ENCODE results near the gene LRRC8C.

- TF ChIP-seq CTCF (IDR thresholded peaks at IDR 0.05; ENCODE audit: borderline replicate concordance, extremely low read depth, low read length, poor library complexity, severe bottlenecking) (no peak), EZH2 (IDR thresholded peaks at IDR 0.05; ENCODE audit: borderline replicate concordance, low read depth, low read length, severe bottlenecking) (no peak)
These were observed 25.2 kb upstream of the LRRC8C start for GRCh38 chr1:89607586-89608318.
